A549 (cell line): Measurements from ENCODE around the gene PDE3B.

Experiments used
- CTCF ChIP-seq: fragments of >200 bp; sonication (Bioruptor Twin); formaldehyde crosslinking; IDR thresholded peaks from 3 replicates; pipeline ENCODE4 v1.5.1; 2016
- FOSL2 ChIP-seq, 2 experiments: fragments of 450-650 bp in 1 of 2; fragments of >200 bp in 1 of 2; sonication (Bioruptor Twin) in 1 of 2; formaldehyde crosslinking; IDR thresholded peaks; 2 replicates each; pipeline versions ENCODE4 v1.5.0 to v1.6.1; 2016 to 2020; ENCODE audit warnings: mild to moderate bottlenecking in 1 of 2, moderate library complexity in 1 of 2
- HOXA7 ChIP-seq: fragments of 250-450 bp; sonication (Bioruptor Pico); IDR thresholded peaks from 2 replicates; pipeline ENCODE4 v1.5.0; 2020; ENCODE audit warnings: mild to moderate bottlenecking, moderate library complexity
- POLR2A ChIP-seq: IDR thresholded peaks from 2 replicates; pipeline ENCODE4 v1.6.1; 2012; ENCODE audit warnings: mild to moderate bottlenecking, low read length

GRCh38 chr11:14614091-14614622, 29.4 kb upstream of the PDE3B start:
- TF ChIP-seq FOSL2 (IDR thresholded peaks at IDR 0.05) (no peak), FOSL2 (CRISPR knock-in tag; IDR thresholded peaks at IDR 0.05) (no peak), CTCF (no peak), HOXA7 (CRISPR knock-in tag) (no peak), POLR2A (no peak)
